Left lung (tissue), 10 donors: ENCODE measurements around the gene CCDC146. TPM values are rescaled to one million over a fixed set of nuclear protein-coding genes. Genes with fewer than 3 reads are reported as not detected.

Experiments
- ATAC-seq: fragments of 200-7000 bp; cut with Tn5 transposase; one replicate; pipeline ENCODE4 v1.9.1; 2020; ENCODE audit warnings: moderate library complexity
- DNase-seq, 4 donors: peaks; one replicate each; pipeline ENCODE4 v3.0.0-alpha.2; 2013 to 2020
- H3K27ac ChIP-seq, 2 donors: fragments of 200-600 bp; sonication (generic) in 1 of 2; one replicate each; pipeline versions ENCODE4 v1.5.0 to v1.8.0; 2020 to 2021
- H3K27me3 ChIP-seq, 2 donors: fragments of 200-600 bp; sonication (generic) in 1 of 2; one replicate each; pipeline versions ENCODE4 v1.5.0 to v1.8.0; 2020 to 2021
- H3K36me3 ChIP-seq, 2 donors: fragments of 200-600 bp; sonication (generic) in 1 of 2; one replicate each; pipeline versions ENCODE4 v1.5.0 to v1.8.0; 2020 to 2021
- H3K4me1 ChIP-seq, 2 donors: fragments of 200-600 bp; one replicate each; pipeline ENCODE4 v1.8.0; 2021
- H3K4me3 ChIP-seq, 2 donors: fragments of 200-600 bp; sonication (generic) in 1 of 2; one replicate each; pipeline versions ENCODE4 v1.5.0 to v1.8.0; 2020 to 2021; ENCODE audit warnings: mild to moderate bottlenecking in 1 of 2
- H3K9me3 ChIP-seq, 2 donors: fragments of 200-600 bp; sonication (generic) in 1 of 2; one replicate each; pipeline versions ENCODE4 v1.5.0 to v1.8.0; 2020 to 2021
- CTCF ChIP-seq, 2 donors: fragments of 200-600 bp; sonication (generic) in 1 of 2; IDR thresholded peaks; one replicate each; pipeline versions ENCODE4 v1.5.0 to v1.8.0; 2021; ENCODE audit warnings: antibody characterized with exemption in 2 of 2
- intact Hi-C, 2 donors: fragments of 100-400 bp; cut with DNase I; formaldehyde crosslinking; loops; one replicate each; pipeline versions ENCODE4 v1.11.2 to v1.14.2; 2022
- polyA plus RNA-seq, 6 donors: library from polyadenylated mRNA; unstranded; fragments of 120-200 nt; gene quantifications; one replicate each; pipeline ENCODE4 v1.2.1, GENCODE V29; 2013; ENCODE audit not compliant: insufficient read length in 6 of 6
- total RNA-seq, 2 donors: library from RNA; stranded (reverse); fragmentation: NEBNext Ultra II Directional; extraction: Animal tissue kit (Norgen Biotek cat#: 25700); gene quantifications; one replicate each; pipeline ENCODE4 v1.2.1, GENCODE V29; 2021
- donor health status: DM: no; HTN: yes; CAD: no.
- donor health status: DM: no; HTN: no; CAD: no.

The CCDC146 gene
- total and polyA plus RNA-seq, 8 donors: 3.9 to 29.8 (median 18.7) TPM

- intact Hi-C loops: no loop called here
- Histone ChIP-seq H3K4me1 (peaks cover 0 to 8% of the 10 kb centered on the region in 2 donors), H3K36me3 (peaks cover 0 to 48% of the 10 kb centered on the region in 2 donors), H3K27me3 (no peaks in the 10 kb centered on the region), H3K9me3 (no peaks in the 10 kb centered on the region), H3K4me3 (no peak overlapping the region), H3K27ac (no peak overlapping the region)
- ATAC-seq: no peak
- DNase-seq: no peak
- TF ChIP-seq CTCF (IDR thresholded peaks at IDR 0.05): no peak
Measured at GRCh38 chr7:77320714-77321113, 198.3 kb downstream of the CCDC146 start.

DNA sequence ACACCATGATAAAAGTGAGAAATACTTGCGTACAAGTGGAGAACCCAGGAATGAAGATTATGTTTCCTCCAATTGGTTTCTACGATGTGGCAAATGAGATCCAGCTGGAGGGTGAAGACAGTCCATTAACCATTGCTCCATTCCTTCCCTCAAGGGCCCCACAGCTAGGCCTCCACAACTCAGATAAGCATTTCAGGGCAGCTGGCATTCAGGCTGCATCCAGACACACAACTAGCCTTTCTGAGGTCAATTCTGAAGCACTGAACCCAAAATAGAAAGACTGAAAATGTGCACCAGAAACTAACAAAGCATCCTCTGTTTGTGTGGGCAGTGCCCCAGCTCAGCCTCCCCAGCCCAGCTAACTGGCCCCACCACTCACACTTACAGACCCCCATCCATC is 198.9 kb downstream of the CCDC146 start:
- no peaks in the 10 kb centered on the region for H3K27me3 ChIP-seq
- no peak for TF ChIP-seq CTCF (IDR thresholded peaks at IDR 0.05)
- H3K4me3 ChIP-seq: no peak overlapping the region
- no peaks in the 10 kb centered on the region for H3K9me3 ChIP-seq
- H3K4me1 ChIP-seq: peaks cover 0 to 7% of the 10 kb centered on the region in 2 donors
- H3K36me3 ChIP-seq: peaks cover 0 to 54% of the 10 kb centered on the region in 2 donors
- ATAC-seq (no peak), DNase-seq (no peak)
- intact Hi-C loops: no loop called here
- H3K27ac ChIP-seq: no peak overlapping the region

GRCh38 chr7:77326131-77326530 is 203.7 kb downstream of the CCDC146 start:
- Histone ChIP-seq H3K4me3 (no peak overlapping the region), H3K36me3 (peaks cover 0 to 31% of the 10 kb centered on the region in 2 donors), H3K27ac (no peak overlapping the region), H3K9me3 (no peaks in the 10 kb centered on the region), H3K4me1 (peaks cover 28 to 42% of the 10 kb centered on the region in 2 donors), H3K27me3 (no peaks in the 10 kb centered on the region)
- intact Hi-C loops: no loop called here
- TF ChIP-seq CTCF (IDR thresholded peaks at IDR 0.05): no peak
- ATAC-seq (no peak), DNase-seq (no peak)

- H3K4me3 ChIP-seq: no peak overlapping the region
- intact Hi-C loops: no loop called here
- no peaks in the 10 kb centered on the region for H3K9me3 ChIP-seq
- peaks cover 30 to 54% of the 10 kb centered on the region in 2 donors for H3K4me1 ChIP-seq
- DNase-seq (peak in 3 of 4 donors; percentile 26 to 64 (median 59)), ATAC-seq (peak; percentile 45)
- H3K27ac ChIP-seq: peak overlapping the region in 1 of 2 donors; percentile 56
- H3K27me3 ChIP-seq: no peaks in the 10 kb centered on the region
- TF ChIP-seq CTCF (IDR thresholded peaks at IDR 0.05): no peak
- peaks cover 0 to 25% of the 10 kb centered on the region in 2 donors for H3K36me3 ChIP-seq
Measured at GRCh38 chr7:77327067-77327931, 204.9 kb downstream of the CCDC146 start.

DNA sequence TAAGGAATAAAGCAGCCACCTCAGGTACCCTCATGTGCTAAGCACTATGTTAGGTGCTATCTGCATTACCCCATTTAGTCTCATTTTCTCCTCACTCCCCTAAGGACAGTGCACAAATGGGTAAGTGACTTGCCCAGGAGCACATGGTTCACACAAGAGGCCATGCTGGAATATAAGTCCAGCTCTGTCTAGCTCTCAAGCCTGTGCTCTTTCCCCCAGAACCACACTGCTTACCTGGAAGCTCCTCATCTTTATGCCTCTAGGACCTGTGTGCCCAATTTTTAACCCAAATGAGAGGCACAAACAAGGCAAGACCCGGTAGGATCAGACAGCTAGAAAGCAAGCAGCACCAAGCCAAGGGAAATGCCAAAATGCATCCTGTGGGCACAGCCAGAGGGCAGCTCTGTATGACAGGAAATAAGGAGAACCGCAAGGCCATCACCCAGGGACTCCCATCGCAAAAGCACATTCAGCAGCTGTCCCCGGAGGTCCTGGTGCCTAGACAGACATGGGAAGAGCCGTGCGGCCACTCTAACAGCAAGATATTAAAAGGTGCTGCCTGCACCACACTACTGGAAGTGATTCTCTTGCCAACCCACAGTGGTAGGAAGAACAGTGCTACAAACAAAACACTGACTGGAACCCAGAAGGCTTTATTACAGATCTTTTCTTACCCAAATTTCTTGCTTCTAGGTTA is 205.7 kb downstream of the CCDC146 start:
- Histone ChIP-seq H3K27me3 (no peaks in the 10 kb centered on the region), H3K9me3 (no peaks in the 10 kb centered on the region), H3K36me3 (peaks cover 0 to 25% of the 10 kb centered on the region in 2 donors), H3K27ac (peak overlapping the region in 1 of 2 donors; percentile 8), H3K4me1 (peaks cover 30 to 55% of the 10 kb centered on the region in 2 donors), H3K4me3 (no peak overlapping the region)
- intact Hi-C loops: no loop called here
- DNase-seq (no peak), ATAC-seq (no peak)
- no peak for TF ChIP-seq CTCF (IDR thresholded peaks at IDR 0.05)
